Upper lobe of right lung (tissue), 1 donor: ENCODE results near the gene ZNF99. TPM values are rescaled to one million over a fixed set of nuclear protein-coding genes. Genes with fewer than 3 reads are reported as not detected.
"Not testable (repeated sequence)": the region's sequence is repeated elsewhere in the genome, so short reads cannot be mapped to it uniquely, and the experiment has no call there.

ENCODE experiments used
- ATAC-seq: fragments of 200-7000 bp; cut with Tn5 transposase; one replicate; pipeline ENCODE4 v1.9.1; 2020; ENCODE audit warnings: mild to moderate bottlenecking, moderate library complexity
- DNase-seq: peaks from one replicate; pipeline ENCODE4 v3.0.0-alpha.2; 2020
- H3K27ac ChIP-seq: fragments of 200-600 bp; one replicate; pipeline ENCODE4 v1.8.0; 2022
- H3K27me3 ChIP-seq: fragments of 200-600 bp; one replicate; pipeline ENCODE4 v1.8.0; 2022; ENCODE audit warnings: mild to moderate bottlenecking
- H3K36me3 ChIP-seq: fragments of 200-600 bp; one replicate; pipeline ENCODE4 v1.8.0; 2022
- H3K4me1 ChIP-seq: fragments of 200-600 bp; one replicate; pipeline ENCODE4 v1.8.0; 2022
- H3K4me3 ChIP-seq: fragments of 200-600 bp; one replicate; pipeline ENCODE4 v1.8.0; 2022; ENCODE audit warnings: mild to moderate bottlenecking
- H3K9me3 ChIP-seq: fragments of 200-600 bp; one replicate; pipeline ENCODE4 v1.8.0; 2022
- CTCF ChIP-seq: fragments of 200-600 bp; IDR thresholded peaks from one replicate; pipeline ENCODE4 v1.8.0; 2022; ENCODE audit warnings: antibody characterized with exemption
- intact Hi-C: fragments of 100-400 bp; cut with DNase I; formaldehyde crosslinking; loops from one replicate; pipeline ENCODE4 v1.11.0; 2022
- total RNA-seq: library from RNA; stranded (reverse); fragmentation: NEBNext Ultra II Directional; extraction: Animal tissue kit (Norgen Biotek cat#: 25700); gene quantifications from one replicate; pipeline ENCODE4 v1.2.1, GENCODE V29; 2021
- donor health status: DM: no; HTN: yes; CAD: no; lungs with severe emphysema.

Gene ZNF99
- total RNA-seq, 1 donor from 2014 or later, result 0.09 TPM

GRCh38 chr19:22806418-22806817 lies 22.5 kb upstream of the ZNF99 start:
- TF ChIP-seq CTCF, result no peak
- no peaks in the 10 kb centered on the region for H3K36me3 ChIP-seq
- H3K27ac ChIP-seq, result no peak overlapping the region
- H3K27me3 ChIP-seq, result peaks cover 6% of the 10 kb centered on the region
- DNase-seq, result no peak
- H3K4me1 ChIP-seq, result no peaks in the 10 kb centered on the region
- H3K9me3 ChIP-seq, result no peaks in the 10 kb centered on the region
- ATAC-seq, result peak; percentile 23
- intact Hi-C loops, result no loop called here
- no peak overlapping the region for H3K4me3 ChIP-seq

GRCh38 chr19:22797040-22797439 lies 13.1 kb upstream of the ZNF99 start:
- Histone ChIP-seq H3K9me3 (peaks cover 4% of the 10 kb centered on the region), H3K27ac (no peak overlapping the region), H3K36me3 (no peaks in the 10 kb centered on the region), H3K27me3 (no peaks in the 10 kb centered on the region), H3K4me3 (no peak overlapping the region), H3K4me1 (no peaks in the 10 kb centered on the region)
- intact Hi-C loops, result no loop called here
- no peak for TF ChIP-seq CTCF
- DNase-seq (no peak), ATAC-seq (no peak)

GRCh38 chr19:22792863-22793262 lies 8.9 kb upstream of the ZNF99 start:
- H3K36me3 ChIP-seq, H3K27ac ChIP-seq, intact Hi-C loops, H3K27me3 ChIP-seq, H3K9me3 ChIP-seq, DNase-seq, ATAC-seq, H3K4me1 ChIP-seq, H3K4me3 ChIP-seq: not testable (repeated sequence)

- H3K4me1 ChIP-seq, result no peaks in the 10 kb centered on the region
- no peak for DNase-seq
- ATAC-seq, result no peak
- no peak overlapping the region for H3K27ac ChIP-seq
- H3K9me3 ChIP-seq, result peaks cover 6% of the 10 kb centered on the region
- H3K4me3 ChIP-seq, result no peak overlapping the region
- H3K27me3 ChIP-seq, result no peaks in the 10 kb centered on the region
- intact Hi-C loops, result no loop called here
- H3K36me3 ChIP-seq, result no peaks in the 10 kb centered on the region
- TF ChIP-seq CTCF, result no peak
Observed at GRCh38 chr19:22735911-22736645, 47.9 kb downstream of the ZNF99 start.

GRCh38 chr19:22733691-22734090 lies 50.3 kb downstream of the ZNF99 start:
- peaks cover 3% of the 10 kb centered on the region for H3K9me3 ChIP-seq
- H3K27ac ChIP-seq, result no peak overlapping the region
- no peak overlapping the region for H3K4me3 ChIP-seq
- DNase-seq (no peak), ATAC-seq (no peak)
- intact Hi-C loops, result no loop called here
- TF ChIP-seq CTCF, result no peak
- no peaks in the 10 kb centered on the region for H3K4me1 ChIP-seq
- H3K27me3 ChIP-seq, result no peaks in the 10 kb centered on the region
- H3K36me3 ChIP-seq, result no peaks in the 10 kb centered on the region

GRCh38 chr19:22728214-22728613 lies 55.7 kb downstream of the ZNF99 start:
- H3K4me1 ChIP-seq, H3K27ac ChIP-seq, ATAC-seq, intact Hi-C loops, H3K27me3 ChIP-seq, H3K9me3 ChIP-seq, H3K36me3 ChIP-seq, H3K4me3 ChIP-seq, DNase-seq: not testable (repeated sequence)

GRCh38 chr19:22721533-22721932 lies 62.4 kb downstream of the ZNF99 start:
- H3K9me3 ChIP-seq, H3K4me3 ChIP-seq, DNase-seq, H3K4me1 ChIP-seq, intact Hi-C loops, H3K27ac ChIP-seq, ATAC-seq, H3K36me3 ChIP-seq, H3K27me3 ChIP-seq: not testable (repeated sequence)
